Retina (tissue), 1 donor: ENCODE data around the gene AGR2.

Source experiments
- DNase-seq: peaks from one replicate; pipeline ENCODE4 v3.0.0-alpha.2; 2016

Gene AGR2

DNA sequence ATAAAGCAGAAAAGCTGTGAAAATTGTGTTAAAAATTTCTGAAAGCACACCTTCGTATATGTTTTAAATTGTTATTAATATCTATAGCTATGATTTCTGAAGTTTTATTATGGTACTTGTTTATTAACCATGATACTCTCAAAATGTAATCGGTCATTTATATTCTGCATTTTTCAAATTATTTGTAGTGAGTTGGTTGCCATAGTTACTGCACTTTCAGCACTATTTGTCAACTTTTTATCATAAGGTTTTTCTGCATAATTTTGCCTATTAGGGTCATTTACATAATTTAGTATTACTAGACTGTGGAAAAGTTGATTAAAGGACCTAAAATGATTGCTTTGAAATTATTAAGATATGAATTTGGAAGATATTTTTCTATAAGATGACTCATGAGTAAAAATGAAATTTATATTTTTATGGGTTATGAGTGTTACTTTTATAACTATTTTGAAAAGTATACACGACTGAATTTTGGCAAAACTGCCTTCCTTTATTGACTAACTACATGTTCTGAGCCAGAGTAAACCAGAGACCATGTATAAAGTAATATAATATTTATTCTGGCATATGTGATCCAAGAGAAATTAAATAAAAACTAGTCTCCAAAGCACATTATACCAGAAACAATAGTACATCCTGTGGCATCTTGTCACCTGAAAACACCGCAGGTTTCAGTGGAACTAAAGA lies 7.9 kb upstream of the AGR2 start:
- no peak for DNase-seq

DNA sequence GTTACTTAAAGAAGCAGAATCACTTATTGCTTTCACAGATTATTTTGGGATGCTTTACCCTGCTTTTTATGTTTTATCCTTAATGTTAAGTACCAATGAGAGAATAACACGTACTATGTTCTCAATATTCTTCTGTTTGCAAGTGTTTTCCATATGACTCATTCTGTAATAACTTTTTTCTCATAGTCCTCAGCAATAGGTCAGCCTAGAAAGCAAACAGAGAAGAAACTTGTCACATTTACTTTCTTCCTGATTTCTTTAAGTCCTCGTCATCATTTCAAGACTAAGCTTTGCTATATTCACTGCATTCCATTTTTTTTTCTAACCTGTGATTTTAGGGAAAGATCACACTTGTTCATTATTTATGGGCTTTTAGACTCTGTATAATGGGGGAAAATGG lies 6.8 kb upstream of the AGR2 start:
- no peak for DNase-seq

DNA sequence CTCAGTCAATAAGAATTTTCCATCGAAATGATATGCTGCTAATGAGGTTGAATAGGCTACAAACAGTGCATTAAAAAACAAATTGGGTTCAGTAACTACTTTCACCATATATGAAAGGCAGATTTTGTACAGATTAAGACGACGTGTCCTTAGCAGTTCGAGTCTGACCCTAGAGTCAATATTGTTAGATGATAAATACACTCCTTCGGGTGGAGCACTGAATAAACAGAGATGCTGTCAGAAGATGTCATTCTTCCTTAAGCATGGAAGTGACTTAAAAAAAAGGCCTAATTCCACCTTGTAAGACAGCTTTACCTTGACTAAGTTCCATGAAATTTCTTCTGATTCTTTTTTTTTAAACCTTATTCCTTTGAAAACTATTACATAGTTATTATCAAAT lies 5.8 kb upstream of the AGR2 start:
- no peak for DNase-seq

DNA sequence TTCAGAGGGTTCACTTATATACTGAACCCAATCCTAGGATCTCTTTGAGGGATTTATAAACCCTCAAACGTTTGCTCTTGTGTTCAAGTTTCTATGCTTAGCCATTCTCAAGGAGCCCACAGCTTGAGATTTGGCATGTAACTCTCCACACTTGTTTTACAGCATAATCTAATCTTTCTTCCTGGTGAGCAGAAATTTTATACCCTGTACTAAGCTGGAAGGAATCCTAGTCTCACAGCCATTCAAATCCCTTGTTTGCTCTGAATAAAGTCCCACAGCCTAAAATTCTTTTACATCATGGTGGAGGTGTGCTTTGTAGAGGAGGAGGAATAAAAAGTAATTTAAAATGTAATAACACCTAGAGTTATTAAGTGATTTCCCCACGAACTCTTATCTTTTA lies 5.3 kb upstream of the AGR2 start:
- no peak for DNase-seq

DNA sequence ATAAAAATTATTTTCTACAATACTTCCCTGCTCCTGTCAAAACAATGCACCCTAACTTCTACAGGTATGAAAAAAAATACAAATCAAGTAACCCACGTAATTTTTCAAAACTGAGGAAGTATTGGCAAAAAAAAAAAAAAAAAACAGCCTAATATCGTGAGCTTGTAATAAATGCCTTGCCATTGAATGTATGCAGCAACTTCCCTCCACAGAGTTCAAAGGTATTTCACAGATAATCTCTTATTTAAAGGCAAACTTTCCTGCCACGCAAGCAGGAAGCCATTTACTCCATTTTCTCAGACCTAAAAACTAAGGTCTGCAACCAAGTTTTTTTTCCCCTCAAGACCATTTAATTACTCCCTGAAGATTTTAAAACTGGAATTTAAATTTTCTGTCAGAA lies 642 bp upstream of the AGR2 start:
- DNase-seq, result no peak

DNA sequence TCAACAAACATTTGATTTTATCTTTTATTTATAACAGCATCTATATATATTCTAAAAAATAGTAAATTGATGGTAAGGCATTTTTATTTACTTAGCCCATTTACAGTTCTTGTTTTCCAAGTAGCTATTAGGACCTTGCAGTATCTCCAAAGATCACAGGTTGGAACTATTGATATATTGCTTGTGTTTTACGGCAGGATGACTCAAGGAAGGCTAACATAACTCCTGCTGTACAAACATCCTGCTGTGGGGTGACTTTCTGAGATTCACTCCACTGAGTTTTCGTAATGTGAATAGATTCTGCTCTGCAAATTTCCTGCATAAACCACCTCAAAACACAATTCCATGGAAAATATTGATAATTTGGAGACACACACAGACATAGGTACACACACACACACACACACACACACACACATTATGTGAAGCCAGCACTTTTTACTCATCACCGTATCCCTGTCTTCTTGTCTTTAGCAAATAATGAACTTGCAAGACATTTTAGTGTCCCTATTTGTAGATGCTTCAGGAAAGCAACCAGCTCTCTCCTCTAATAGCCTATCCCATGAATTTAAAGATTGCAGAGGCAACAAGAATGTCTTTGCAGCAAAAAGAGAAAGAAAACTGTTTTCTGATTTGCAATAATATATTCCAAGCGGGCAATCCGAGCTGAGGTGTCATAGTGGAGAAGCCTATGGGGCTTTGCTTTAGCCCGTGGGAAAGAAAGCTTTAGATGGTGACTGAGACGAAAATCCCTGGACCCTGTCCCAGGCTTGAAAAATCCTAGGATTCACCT lies 722 bp downstream of the AGR2 start:
- DNase-seq, result no peak

DNA sequence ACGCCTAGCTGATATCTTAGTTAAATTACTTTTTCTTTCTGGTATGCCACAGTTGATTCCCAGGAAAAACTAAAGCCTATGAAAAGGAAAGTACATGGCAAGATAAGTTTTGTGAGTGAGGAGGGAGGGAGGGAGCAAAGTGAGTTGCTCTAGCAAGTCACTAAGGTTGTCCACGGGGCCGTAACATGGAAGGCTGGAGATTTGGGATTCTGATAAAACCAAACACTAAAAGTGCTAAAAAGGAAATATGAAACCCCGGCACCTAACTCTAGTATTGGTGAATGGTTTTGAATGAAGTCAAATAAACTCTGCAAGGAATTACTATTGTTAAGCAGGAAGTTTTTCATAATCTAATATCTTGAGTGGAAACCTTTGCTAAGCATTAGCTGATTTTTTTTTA lies 1.7 kb downstream of the AGR2 start:
- DNase-seq, result no peak

DNA sequence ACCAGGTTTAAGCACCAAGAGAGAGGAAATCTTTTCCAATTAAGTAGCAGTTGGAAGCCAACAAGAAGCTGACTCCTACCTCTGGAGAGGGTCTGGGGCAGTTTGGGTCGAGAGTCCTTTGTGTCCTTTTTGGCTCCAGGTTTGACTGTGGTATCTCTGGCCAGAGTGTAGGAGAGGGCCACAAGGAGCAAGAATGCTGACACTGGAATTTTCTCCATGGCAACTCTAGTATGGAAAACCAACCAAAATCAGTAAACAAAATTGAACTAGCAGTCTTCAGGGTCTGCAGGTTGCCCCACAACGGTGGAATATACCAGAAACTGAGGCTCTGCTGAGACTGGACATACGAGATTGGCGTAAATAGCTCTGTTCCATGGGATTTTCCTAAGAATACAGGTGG lies 3.2 kb downstream of the AGR2 start:
- DNase-seq, result no peak

DNA sequence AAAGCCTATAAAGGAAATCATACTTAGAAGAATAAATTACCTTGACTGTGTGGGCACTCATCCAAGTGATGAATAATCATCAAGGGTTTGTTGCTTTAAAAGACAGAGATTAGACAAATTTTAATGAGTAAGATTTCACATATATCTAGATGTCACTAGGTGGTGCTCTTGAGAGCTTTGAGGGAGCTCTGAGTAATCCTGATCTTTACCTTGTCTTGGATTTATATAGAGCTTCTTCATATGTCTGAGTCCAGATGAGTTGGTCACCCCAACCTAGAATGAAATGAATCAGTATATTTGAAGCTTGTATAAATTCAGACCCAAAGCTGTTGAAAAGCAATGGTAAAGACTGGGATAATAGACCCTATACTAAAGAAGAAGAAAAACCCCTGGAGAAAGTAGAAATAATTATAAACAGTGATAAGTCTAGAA lies 3.7 kb downstream of the AGR2 start:
- DNase-seq, result no peak

DNA sequence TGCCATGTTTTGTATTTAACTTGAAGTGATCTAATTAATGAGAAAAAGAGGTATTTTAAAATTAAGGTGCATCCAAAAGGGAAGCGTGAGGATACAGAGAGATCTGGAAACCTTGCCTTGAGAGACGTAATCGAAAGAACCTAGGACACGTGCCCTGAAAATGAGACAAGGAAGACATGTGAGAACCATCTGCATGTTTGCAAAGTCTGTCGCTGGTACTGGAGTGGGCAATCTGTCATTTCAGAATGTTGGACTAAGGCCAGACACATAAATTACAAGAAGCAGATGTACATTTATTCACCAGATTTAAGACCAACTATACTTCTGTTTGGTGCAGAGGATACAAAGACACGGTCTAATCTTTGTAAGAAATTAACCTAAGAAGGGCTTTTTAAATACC lies 9.2 kb downstream of the AGR2 start:
- no peak for DNase-seq

DNA sequence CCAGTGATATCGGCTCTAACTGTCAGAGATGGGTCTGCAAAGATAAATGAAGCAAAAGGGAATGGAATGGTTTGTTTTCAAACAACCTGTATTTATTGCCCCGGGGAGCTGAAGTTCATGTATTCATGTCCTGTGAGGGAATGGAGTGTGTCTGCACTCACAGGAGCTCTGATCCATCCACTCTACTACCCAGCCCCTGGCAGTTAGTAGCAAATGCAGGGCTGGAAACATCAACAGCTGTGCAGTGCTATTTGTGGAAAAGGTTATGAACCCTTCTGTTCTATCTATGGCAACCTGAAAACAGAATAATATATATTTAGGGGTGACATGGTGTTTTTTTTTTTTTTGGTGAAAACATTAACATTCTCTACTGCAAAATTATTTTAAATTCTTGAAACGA lies 9.8 kb downstream of the AGR2 start:
- no peak for DNase-seq

DNA sequence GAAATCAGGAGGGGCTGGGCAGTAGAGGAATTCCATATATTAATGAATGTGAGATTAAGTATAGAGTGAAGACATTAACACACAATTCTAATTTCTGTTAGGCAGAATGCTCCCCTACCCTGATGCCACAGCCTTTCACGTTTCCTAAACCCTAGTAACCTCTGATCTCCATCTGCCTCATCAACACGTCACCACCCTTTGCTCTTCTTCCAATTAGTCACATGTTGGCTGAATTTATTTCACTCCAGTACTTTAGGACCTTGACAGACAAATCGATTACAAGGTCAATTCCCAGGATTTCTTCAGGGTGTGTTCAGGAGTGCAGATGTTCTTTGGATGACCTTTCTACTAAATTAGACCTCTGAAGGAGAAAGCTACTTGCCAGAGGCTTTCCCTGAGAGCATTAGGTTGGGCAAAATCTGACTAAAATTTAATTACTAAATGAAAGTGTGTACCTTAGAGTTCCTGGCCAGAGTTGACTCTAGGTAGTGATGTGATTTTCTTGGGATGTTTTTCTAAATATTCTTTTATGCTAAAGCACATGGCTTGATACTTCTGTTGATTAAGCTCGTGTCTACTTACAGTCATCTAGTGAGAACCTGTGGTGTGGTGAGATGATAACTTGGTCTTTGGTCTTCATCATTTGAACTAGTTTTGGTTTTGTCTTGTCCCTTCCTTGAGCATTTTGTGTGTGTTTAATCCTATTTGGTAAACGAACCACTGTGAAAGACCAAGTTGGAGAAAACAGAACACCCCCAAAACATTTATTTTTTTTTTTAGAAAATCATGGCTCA lies 12.7 kb downstream of the AGR2 start:
- no peak for DNase-seq

DNA sequence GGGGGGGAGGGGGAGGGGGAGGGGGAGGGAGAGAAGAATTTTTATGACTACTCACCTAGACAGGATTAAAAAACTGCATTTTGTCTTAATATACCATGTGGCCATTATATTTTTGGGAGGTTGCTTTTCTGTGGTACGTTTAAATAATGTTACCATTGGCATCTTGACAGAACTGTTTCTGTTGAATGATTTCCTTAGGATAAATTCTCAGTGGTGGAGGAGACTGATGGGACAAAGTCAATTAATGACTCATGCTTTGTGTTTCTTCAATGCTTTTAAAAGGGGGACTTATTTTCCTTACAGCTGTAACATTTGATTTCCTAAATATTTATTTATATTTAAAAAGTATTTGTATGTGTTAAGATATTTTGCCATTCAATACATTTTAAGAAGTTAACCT lies 13.7 kb downstream of the AGR2 start:
- DNase-seq, result no peak

DNA sequence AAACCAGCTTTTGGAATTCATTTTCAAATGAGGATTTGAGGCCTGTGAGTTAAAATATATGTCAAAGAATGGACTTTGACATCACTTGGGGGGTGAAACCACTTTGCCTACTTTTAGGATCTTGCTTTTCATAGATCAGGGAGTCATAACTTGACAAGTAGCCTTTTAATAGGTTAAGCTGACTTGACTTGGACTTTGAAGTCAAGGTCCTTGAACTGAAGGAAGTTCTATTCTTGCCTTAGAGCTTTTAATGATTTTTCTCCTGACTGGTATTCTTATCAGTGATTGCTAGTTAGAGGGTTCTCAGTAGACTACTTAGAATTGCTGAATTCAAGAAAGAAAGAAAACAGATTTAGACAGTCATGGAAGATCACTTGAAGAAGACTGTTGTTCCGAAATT lies 17.7 kb downstream of the AGR2 start:
- DNase-seq, result no peak

DNA sequence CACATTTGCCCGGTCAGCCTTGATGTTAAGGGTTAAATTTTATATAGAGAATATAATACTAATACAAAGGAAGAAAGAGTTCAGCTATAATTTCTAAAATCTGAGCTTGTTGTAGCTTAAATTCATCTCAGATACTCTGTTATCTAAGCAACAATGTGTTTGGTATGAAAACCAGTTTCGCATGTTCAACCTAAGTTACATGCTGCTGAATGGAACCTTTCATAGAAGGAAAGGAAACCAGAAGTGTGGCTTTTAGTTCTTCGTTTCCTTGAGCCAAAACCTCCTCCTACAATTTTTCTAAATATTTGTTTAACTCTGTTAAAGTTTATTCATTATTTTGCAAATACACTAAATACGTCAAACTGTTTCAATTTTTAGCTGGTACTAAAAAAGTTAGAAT lies 18.5 kb downstream of the AGR2 start:
- DNase-seq, result no peak

DNA sequence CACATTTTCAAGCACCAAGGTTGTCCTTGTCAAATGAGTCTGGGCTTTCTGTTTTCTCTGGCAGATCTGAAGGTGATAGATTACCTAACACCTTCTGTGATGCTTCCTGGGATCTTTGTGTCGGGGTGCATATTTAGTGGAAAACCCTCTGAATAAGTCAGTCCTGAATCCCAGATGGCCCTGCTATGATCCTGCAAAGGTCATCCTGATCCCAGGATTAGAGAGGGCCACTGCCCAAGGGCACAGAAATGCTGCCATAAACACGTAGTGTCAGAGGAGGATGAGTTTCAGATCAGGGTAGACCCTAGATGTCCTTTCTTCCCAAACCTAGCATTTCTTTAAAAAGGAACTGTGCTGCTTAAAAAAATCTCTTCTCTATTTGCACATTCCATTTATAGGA lies 19.0 kb downstream of the AGR2 start:
- no peak for DNase-seq

DNA sequence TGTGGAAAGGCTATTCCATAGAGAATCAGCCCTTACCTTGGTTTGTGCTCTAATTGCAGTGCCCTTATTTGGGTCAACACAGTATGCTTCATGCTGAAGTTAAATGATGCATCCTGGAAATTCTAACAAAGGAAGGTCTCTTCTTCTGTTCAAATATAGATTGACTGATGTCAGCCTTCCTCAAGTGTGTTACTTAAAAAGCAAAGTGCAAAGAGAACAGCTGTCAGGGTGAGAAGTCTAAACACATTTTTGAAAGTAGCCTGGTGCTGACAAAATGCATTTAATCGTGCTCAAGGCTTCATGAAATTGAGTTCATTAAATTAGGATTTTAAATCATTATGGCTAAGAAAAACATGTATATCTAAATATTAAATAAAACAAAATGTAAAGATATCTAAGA lies 19.5 kb downstream of the AGR2 start:
- DNase-seq, result no peak

DNA sequence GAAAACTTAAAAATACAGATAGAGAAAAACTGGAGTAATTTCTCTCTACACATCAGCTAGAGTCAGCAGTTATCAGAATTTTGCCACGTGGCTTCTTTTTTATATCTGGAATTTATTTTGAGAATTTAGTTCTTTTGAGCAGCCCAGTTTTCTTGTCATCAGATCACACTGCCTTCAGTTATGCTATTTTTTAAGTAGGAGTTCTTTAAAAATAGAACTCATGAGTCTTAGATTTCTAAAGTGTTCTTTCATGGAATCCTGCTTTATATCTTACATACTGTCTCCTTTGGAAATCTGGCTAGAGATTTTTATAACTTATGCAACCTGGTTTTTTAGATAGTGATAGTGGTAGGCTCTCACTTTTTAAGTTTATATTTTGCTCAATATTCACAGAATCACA lies 24.2 kb downstream of the AGR2 start:
- DNase-seq, result no peak

DNA sequence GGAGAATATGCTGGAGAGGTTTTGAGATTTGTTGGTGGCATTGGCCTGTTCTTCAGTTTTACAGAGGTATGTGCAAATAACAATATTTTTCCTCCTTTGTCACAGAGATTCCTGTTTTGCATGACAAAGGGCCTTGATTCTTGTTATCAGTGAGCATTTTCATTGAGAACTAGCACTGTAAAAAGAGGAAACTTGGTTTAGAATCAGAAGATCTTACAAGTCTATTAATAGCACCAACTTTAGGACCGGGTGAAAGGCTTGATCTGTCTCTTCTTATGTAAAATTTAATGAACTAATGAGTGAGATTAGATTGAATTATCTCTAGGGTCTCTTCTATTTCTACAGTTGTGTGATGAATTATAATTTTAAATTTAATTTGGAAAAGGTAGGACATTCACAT lies 25.7 kb downstream of the AGR2 start:
- no peak for DNase-seq

DNA sequence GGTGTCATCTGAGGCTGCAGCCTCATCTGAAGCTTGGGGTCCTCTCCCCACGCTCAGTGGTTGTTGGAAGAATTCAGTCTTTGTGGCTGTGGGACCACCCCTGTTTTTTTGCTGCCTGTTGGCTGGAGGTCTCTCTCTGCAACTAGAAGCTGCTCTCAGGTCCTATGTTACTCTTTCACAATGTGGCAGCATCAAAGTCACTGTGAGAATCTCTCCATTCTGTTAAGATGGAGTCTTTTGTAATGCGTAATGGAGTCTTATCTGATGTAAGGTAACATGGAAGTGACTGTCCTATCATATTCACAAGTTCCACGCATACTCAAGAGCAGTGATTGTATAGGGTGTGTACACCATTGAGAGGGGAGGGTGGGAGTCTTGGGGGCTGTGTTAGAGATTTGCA lies 26.3 kb downstream of the AGR2 start:
- no peak for DNase-seq

DNA sequence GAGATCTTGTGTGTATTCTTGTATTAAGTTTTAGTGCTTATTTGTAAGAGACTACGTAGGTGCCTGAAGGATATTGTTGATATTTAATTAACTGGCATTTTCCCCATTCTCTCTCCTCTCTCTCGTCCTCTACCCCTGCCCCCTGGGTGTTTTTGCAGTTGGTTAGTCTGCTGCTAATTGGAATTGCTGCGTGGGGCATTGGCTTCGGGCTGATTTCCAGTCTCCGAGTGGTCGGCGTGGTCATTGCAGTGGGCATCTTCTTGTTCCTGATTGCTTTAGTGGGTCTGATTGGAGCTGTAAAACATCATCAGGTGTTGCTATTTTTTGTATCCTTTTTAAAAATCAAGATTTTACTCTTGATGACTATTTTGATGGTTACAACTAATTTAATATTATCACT lies 28.7 kb downstream of the AGR2 start:
- no peak for DNase-seq

DNA sequence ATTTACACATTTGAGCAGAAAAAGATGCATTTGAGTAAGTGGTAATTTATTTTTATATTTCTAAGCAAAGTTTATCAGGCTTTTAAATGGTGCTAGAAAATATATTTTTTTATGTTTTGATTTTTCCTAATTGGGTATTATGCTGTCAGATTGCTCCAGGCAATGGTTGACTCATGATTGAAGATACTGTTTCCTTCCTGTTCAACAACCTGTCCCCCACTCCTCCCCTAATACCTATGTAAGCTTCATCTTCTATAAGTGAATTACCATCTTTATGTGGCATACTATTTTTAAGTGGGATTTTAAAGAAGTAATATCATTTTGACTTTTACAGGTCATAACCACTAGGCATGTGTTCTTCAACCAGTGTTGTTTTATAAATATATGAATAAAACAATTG lies 29.8 kb downstream of the AGR2 start:
- no peak for DNase-seq

DNA sequence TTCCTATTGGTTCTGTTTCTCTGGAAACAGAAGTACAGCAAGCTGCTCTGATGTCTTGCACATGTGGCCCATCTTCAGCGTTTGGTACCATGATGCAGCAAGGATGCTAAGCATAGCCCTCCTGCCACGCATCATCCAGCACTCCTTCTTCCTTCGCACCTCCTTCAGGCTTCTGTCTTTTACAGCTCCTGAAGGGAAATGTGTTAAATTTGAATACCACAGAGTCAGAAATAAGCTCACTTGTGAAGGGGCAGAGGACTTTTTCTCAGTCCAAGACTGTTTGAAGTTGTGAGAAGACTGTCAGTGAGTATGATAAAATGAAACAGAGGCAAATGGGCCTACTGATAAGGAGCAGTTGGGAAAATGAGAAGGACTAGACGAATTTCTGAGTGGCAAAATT lies 30.5 kb downstream of the AGR2 start:
- no peak for DNase-seq

DNA sequence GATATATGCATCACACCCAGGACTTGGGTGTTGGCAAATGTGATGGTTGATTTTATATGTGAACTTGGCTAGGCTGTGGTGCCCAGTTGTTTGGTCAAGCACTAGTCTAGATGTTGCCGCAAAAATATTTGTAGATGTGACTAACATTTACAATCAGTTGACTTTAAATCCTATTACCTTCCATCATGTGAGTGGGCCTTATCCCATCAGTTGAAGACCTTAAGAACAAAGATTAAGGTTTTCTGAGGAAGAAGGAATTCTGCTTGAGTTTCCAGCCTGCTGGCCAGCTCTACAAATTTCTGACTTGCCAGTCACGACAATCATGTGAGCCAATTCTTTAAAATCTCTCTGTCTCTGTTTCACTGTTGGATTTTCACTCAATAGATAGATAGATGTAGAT lies 30.9 kb downstream of the AGR2 start:
- DNase-seq, result no peak
